ENCODE results near the gene OSBPL7.

DNA sequence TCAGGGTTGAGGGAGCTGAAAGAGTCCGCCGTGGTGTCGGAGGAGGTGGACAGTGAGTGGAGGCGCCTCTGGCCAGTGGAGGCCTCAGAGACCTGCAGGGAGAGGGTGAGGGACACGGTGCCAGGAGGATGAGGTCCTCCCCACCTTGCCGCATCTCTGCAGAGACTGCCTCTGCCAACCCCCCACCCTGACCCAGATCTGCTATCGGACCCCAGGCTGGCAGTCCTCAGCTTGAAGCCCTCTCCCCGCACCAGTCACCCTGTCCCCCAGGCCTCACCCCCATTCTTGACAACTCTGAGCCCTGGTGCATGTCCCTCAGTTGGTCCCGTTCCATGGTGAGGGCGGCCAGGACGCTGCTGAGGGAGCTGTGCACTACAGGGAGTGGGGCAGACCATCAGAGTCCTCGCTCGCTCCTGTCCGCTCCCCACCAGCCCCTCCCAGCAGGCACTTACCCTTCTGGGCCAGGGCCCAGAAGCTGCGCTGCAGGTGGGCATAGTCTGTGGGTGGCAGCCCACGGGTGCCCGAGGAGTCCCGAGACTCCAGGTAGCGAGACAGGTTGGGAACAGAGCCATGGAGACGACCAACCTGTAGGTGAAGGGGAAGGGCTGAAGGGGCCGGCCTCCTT, 5.4 kb downstream of the OSBPL7 start:
- TF ChIP-seq POLR2A (IDR thresholded peaks at IDR 0.05) (no peak), POLR2AphosphoS5 (IDR thresholded peaks at IDR 0.05) (no peak), EP300 (IDR thresholded peaks at IDR 0.05) (no peak)
- TF ChIP-seq, protein P1, sequence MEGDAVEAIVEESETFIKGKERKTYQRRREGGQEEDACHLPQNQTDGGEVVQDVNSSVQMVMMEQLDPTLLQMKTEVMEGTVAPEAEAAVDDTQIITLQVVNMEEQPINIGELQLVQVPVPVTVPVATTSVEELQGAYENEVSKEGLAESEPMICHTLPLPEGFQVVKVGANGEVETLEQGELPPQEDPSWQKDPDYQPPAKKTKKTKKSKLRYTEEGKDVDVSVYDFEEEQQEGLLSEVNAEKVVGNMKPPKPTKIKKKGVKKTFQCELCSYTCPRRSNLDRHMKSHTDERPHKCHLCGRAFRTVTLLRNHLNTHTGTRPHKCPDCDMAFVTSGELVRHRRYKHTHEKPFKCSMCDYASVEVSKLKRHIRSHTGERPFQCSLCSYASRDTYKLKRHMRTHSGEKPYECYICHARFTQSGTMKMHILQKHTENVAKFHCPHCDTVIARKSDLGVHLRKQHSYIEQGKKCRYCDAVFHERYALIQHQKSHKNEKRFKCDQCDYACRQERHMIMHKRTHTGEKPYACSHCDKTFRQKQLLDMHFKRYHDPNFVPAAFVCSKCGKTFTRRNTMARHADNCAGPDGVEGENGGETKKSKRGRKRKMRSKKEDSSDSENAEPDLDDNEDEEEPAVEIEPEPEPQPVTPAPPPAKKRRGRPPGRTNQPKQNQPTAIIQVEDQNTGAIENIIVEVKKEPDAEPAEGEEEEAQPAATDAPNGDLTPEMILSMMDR (IDR thresholded peaks at IDR 0.05): no peak

All from gastroesophageal sphincter (tissue), 3 donors.